ENCODE results near the gene PRKCA.

The PRKCA gene

DNA sequence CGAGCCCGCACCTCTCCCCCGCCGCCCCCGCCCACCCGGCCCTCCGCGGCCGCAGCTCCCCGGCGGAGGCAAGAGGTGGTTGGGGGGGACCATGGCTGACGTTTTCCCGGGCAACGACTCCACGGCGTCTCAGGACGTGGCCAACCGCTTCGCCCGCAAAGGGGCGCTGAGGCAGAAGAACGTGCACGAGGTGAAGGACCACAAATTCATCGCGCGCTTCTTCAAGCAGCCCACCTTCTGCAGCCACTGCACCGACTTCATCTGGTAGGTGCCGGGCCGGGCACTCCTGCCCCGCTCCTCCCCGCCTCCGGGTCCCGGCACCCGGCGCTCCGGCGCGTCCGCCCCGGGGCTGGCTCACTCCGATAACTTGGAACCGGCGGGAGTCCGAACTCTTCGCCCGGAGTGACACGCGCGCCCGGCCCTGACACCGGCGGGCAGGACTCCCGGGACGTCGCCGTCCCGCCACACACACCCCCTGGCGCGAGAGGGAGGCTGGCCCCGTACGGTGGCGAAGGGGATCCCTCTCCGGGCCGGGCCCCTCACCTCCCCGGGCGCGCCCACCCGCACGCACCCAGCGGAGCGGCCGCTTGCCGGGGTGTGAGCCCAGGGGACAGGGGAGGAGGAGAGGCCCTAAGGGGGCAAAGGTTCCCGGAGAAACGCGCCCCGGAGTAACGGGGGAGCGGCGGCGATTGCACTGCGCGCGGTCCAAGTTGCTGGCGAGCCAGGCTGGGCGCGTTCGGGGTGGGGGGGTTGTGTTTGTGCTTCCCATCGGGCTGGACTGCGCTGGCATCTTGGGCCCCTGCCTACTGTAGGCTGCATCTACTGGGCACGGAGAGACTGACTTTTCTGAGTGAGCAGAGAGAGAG is 581 bp downstream of the PRKCA start:
- TF ChIP-seq, protein P1, sequence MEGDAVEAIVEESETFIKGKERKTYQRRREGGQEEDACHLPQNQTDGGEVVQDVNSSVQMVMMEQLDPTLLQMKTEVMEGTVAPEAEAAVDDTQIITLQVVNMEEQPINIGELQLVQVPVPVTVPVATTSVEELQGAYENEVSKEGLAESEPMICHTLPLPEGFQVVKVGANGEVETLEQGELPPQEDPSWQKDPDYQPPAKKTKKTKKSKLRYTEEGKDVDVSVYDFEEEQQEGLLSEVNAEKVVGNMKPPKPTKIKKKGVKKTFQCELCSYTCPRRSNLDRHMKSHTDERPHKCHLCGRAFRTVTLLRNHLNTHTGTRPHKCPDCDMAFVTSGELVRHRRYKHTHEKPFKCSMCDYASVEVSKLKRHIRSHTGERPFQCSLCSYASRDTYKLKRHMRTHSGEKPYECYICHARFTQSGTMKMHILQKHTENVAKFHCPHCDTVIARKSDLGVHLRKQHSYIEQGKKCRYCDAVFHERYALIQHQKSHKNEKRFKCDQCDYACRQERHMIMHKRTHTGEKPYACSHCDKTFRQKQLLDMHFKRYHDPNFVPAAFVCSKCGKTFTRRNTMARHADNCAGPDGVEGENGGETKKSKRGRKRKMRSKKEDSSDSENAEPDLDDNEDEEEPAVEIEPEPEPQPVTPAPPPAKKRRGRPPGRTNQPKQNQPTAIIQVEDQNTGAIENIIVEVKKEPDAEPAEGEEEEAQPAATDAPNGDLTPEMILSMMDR (IDR thresholded peaks at IDR 0.05; ENCODE audit: low read depth, low read length): peak; percentile 8
- DNase-seq (ENCODE audit: extremely low read depth, low read depth): no peak

DNA sequence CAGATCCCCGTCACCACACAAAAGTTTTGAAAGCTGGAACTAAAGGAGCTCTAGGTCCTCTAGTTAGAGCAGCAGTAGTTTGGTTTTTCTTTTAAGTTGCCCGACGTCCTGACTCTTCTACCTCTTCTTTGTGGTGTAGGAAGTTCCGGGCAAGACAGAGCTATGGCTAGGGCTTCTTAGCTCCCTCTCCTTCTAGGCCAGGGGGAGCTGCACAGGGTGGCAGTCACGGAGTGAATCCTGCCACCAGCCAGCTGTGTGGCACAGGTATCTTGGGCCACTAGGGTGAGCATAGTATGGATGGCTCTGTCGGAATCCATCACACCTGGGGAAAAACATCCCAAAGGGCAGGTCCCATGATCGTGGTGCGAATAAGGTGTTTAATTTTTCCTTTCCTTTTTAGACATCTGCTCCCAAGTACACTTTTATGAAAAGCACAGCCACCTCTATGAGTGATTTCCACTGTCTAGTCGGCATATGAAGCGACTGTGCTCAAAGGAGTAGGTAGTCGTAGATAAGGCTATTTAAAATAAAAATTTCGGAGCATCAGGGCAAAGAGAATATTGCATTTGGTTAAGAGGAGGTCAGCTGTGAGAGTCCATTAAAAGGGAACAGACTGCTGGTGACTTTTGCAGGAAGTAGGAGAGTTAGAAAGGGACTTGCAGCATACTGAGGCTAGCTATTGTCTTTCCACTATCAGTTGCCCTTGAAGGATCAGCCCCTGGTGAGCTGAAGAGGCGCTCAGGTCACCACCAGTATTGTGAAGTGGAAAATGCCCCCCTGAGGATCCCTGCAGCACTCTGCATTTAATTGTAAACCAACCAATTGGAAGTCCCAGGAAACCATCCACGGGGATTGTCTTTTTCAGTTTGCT is 2.1 kb downstream of the PRKCA start:
- DNase-seq (ENCODE audit: extremely low read depth, low read depth): no peak
- TF ChIP-seq, protein P1 (IDR thresholded peaks at IDR 0.05; ENCODE audit: low read depth, low read length): no peak; the same call in 1 of the 2 replicates

DNA sequence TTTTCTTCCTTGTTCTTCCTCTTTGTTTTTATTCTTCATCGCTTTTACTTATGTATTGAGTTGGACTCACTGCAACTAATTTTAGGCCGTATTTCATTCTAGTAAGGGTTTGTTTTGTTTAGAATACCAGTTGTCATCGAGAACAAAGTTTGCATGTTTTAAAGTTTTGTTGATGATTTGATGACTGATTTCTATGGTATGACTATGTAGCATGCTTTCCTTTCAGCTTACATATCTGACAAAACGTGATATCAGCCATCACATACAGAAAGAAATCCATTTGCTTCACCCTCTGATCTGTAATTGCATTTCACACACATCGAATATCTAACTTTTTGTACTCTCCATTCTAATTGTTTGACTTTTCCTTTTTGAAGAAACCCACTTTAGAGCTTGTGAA is 4.0 kb downstream of the PRKCA start:
- DNase-seq (ENCODE audit: extremely low read depth, low read depth): no peak
- TF ChIP-seq, protein P1 (IDR thresholded peaks at IDR 0.05; ENCODE audit: low read depth, low read length): no peak

DNA sequence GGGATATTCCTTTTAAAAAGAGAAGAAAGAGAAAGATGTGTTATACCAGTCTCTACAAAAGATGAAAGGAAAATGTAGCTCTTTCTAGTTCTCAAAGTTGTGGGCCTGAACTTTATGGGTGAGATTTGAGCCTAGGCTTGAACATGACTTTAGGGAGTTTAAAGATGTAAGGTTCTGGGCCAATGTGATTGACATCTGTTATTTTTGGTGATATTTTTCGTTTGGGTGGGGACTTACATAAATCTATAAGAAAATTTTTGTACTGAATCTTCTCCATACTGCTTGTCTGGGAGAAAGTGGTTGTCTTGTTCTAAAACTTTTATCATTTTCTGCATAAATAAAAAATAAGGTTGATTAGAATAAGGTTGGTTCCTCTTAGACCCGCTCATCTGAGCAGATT is 4.8 kb downstream of the PRKCA start:
- DNase-seq (ENCODE audit: extremely low read depth, low read depth): no peak
- TF ChIP-seq, protein P1 (IDR thresholded peaks at IDR 0.05; ENCODE audit: low read depth, low read length): no peak

DNA sequence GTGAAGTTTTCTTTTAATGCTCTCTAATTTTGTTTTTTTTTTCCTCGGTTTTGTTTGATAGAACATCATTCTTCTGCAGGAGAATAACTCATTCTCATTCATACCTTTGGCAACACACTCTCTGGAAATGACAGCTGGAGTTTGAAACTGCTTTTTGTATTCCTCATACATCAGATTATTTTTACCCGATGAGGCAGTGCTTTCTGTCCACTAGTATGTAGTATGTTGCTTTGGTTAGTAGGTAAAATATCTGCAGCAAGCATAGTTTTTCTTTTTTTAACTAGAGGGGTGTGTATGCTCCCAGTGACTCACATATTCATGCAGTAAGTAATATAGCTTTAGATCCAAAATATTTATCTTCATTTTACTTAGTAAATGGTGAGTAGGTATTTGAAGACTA is 6.4 kb downstream of the PRKCA start:
- DNase-seq (ENCODE audit: extremely low read depth, low read depth): no peak
- TF ChIP-seq, protein P1 (IDR thresholded peaks at IDR 0.05; ENCODE audit: low read depth, low read length): no peak

DNA sequence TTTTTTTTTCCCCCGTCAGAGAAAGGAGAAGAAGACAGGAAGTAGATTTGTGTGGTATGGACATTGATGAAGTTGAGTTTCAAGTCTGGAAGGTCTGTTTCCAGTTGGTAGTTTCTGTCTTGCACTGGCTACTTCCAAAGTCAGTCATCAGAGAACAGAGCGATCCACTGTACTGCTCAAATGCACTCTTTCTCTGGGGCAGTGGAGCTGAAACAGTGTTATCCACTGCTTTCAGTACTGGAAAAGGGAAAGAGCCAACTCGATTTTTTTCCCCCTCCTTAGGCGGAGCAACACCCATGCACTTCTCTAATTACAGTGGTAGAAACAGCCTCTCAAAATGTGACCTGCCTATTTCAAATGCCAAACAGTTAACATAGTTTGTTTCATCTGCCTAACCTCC is 7.4 kb downstream of the PRKCA start:
- no peak for DNase-seq (ENCODE audit: extremely low read depth, low read depth)
- TF ChIP-seq, protein P1 (IDR thresholded peaks at IDR 0.05; ENCODE audit: low read depth, low read length): no peak

Measured in AG09319 (cell line).